ENCODE measurements around the gene STXBP3.

Gene STXBP3

GRCh38 chr1:108852221-108852975, 105.9 kb downstream of the STXBP3 start:
- Mint-ChIP-seq H3K4me1 (peaks cover 29% of the 10 kb centered on the region), H3K27me3 (ENCODE audit: low read depth) (no peaks in the 10 kb centered on the region), H3K27ac (peak overlapping the region; percentile 30 to 56 (median 51)), H3K36me3 (ENCODE audit: low read depth) (no peaks in the 10 kb centered on the region), H3K9me3 (no peaks in the 10 kb centered on the region), H3K4me3 (no peak overlapping the region)
- no peak for TF ChIP-seq CTCF (IDR thresholded peaks at IDR 0.05; ENCODE audit: unreplicated experiment in 3 of 3)

- TF ChIP-seq CTCF (IDR thresholded peaks at IDR 0.05; ENCODE audit: unreplicated experiment in 3 of 3), result no peak
- H3K36me3 Mint-ChIP-seq (ENCODE audit: low read depth), result no peaks in the 10 kb centered on the region
- peak overlapping the region in 2 of 3 experiments; percentile 29 to 40 for H3K4me3 Mint-ChIP-seq
- H3K9me3 Mint-ChIP-seq, result no peaks in the 10 kb centered on the region
- H3K4me1 Mint-ChIP-seq, result peaks cover 35% of the 10 kb centered on the region
- peak overlapping the region in 2 of 3 experiments; percentile 5 to 10 for H3K27ac Mint-ChIP-seq
- H3K27me3 Mint-ChIP-seq (ENCODE audit: low read depth), result no peaks in the 10 kb centered on the region
Measured at GRCh38 chr1:108854221-108855019, 107.9 kb downstream of the STXBP3 start.

GRCh38 chr1:108856994-108857393, 110.5 kb downstream of the STXBP3 start, which contains the start of gene AKNAD1:
TSS of gene AKNAD1 (minus strand) at chr1:108857094. CDS start at chr1:108852664, 4,430 bp downstream.
- H3K27me3 Mint-ChIP-seq (ENCODE audit: low read depth), result no peaks in the 10 kb centered on the region
- no peaks in the 10 kb centered on the region for H3K36me3 Mint-ChIP-seq (ENCODE audit: low read depth)
- H3K27ac Mint-ChIP-seq, result peak within 1 kb of the TSS in 1 of 3 experiments; percentile 86
- TF ChIP-seq CTCF (IDR thresholded peaks at IDR 0.05; ENCODE audit: unreplicated experiment in 3 of 3), result no peak
- H3K4me1 Mint-ChIP-seq, result peaks cover 28% of the 10 kb centered on the region
- peak within 1 kb of the TSS; percentile 14 to 81 (median 76) for H3K4me3 Mint-ChIP-seq
- no peaks in the 10 kb centered on the region for H3K9me3 Mint-ChIP-seq

- Mint-ChIP-seq H3K4me1 (peaks cover 30% of the 10 kb centered on the region), H3K36me3 (ENCODE audit: low read depth) (no peaks in the 10 kb centered on the region), H3K27ac (peak overlapping the region; percentile 26 to 86 (median 75)), H3K9me3 (no peaks in the 10 kb centered on the region), H3K4me3 (peak overlapping the region in 2 of 3 experiments; percentile 76 to 81), H3K27me3 (ENCODE audit: low read depth) (no peaks in the 10 kb centered on the region)
- TF ChIP-seq CTCF (IDR thresholded peaks at IDR 0.05; ENCODE audit: unreplicated experiment in 3 of 3), result no peak
Measured at GRCh38 chr1:108858230-108858950, 111.9 kb downstream of the STXBP3 start.

All from nephron (organoid).